Lower leg skin (tissue), 3 donors: ENCODE measurements around the gene TRPM3.

Experiments
- POLR2A ChIP-seq, 2 donors: fragments of 450-650 bp; IDR thresholded peaks; one replicate each; pipeline ENCODE4 v1.6.1; 2016 to 2017; ENCODE audit warnings: antibody characterized with exemption in 2 of 2, mild to moderate bottlenecking in 1 of 2, moderate library complexity in 1 of 2
- TF ChIP-seq, protein P1 (sequence below), 3 donors: fragments of 450-650 bp; IDR thresholded peaks; one replicate each; pipeline ENCODE4 v1.5.1; 2016; ENCODE audit warnings: antibody characterized with exemption in 3 of 3, mild to moderate bottlenecking in 3 of 3, moderate library complexity in 2 of 3

DNA sequence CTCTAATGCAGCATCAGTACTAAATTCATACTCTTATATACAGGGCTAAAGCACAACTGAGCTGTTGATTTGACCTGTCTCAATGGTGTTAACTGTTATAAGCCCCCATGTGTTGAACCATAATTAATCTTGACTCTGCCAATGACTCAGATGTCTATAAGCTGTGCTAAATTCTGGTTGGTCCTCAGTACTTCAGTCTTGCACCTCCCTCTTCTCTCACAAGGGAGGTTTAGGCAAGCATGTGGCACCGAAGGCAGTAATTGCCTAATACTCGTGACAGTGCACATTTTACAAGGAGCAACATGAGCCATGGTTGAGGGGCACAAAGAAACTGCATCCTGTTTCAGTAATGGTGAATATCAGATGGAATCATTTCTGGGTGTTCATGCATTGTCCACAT is 255.9 kb downstream of the TRPM3 start:
- TF ChIP-seq, protein P1, sequence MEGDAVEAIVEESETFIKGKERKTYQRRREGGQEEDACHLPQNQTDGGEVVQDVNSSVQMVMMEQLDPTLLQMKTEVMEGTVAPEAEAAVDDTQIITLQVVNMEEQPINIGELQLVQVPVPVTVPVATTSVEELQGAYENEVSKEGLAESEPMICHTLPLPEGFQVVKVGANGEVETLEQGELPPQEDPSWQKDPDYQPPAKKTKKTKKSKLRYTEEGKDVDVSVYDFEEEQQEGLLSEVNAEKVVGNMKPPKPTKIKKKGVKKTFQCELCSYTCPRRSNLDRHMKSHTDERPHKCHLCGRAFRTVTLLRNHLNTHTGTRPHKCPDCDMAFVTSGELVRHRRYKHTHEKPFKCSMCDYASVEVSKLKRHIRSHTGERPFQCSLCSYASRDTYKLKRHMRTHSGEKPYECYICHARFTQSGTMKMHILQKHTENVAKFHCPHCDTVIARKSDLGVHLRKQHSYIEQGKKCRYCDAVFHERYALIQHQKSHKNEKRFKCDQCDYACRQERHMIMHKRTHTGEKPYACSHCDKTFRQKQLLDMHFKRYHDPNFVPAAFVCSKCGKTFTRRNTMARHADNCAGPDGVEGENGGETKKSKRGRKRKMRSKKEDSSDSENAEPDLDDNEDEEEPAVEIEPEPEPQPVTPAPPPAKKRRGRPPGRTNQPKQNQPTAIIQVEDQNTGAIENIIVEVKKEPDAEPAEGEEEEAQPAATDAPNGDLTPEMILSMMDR (IDR thresholded peaks at IDR 0.05), result no peak
- no peak for TF ChIP-seq POLR2A (IDR thresholded peaks at IDR 0.05)
